RKO (cell line): Measurements from ENCODE around the gene LPIN2.
"Not testable (repeated sequence)": the region's sequence is repeated elsewhere in the genome, so short reads cannot be mapped to it uniquely, and the experiment has no call there.

Experiments used
- DNase-seq: peaks from one replicate; pipeline ENCODE4 v3.0.0-alpha.2; 2016; ENCODE audit warnings: low spot score

LPIN2 gene

GRCh38 chr18:3042379-3042778 is 29.4 kb upstream of the LPIN2 start:
- DNase-seq = no peak

DNA sequence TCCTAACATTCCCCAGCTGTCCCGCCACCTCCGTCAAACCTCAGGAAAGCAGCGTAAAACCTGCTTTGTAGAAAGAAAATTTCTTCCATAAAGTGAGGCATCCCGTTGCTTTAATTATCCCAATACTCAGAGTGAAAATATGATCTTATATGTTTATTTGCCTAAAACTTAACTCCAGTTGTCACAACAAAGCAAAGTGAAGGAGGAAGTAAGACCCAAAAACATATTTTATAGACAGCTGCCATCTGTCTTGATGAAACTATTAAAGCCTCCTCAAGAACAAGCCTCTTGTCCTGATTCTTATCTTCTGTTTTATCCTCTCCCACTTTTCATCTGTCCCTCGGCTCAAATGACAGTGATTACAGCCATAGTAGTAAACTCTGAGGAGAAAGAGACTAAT is 28.9 kb upstream of the LPIN2 start:
- no peak for DNase-seq

GRCh38 chr18:3040881-3041280 is 27.9 kb upstream of the LPIN2 start:
- DNase-seq = no peak

- DNase-seq = no peak
Observed at GRCh38 chr18:3040173-3040572, 27.2 kb upstream of the LPIN2 start.

- peak; percentile 63 for DNase-seq
Observed at GRCh38 chr18:3037423-3037915, 24.5 kb upstream of the LPIN2 start.

- no peak for DNase-seq
Observed at GRCh38 chr18:3036108-3036507, 23.2 kb upstream of the LPIN2 start.

DNA sequence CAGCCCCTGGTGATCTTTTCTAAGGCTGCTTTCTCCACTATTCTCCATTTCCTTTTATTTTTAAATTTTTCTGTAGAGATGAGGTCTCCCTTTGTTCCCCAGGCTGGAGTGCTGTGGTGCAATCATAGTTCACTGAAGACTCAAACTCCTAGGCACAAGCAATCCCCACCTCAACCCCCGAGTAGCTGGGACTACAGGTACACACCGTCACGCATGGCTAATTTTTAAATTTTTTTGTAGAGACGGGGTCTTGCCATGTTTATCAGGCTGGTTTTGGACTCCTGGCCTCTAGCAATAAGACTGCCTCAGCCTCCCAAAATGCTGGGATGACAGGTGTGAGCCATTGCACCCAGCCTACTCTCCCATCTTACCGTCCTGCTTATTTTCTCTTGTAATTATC is 22.7 kb upstream of the LPIN2 start:
- no peak for DNase-seq

- no peak for DNase-seq
Observed at GRCh38 chr18:3032721-3033120, 19.8 kb upstream of the LPIN2 start.

DNA sequence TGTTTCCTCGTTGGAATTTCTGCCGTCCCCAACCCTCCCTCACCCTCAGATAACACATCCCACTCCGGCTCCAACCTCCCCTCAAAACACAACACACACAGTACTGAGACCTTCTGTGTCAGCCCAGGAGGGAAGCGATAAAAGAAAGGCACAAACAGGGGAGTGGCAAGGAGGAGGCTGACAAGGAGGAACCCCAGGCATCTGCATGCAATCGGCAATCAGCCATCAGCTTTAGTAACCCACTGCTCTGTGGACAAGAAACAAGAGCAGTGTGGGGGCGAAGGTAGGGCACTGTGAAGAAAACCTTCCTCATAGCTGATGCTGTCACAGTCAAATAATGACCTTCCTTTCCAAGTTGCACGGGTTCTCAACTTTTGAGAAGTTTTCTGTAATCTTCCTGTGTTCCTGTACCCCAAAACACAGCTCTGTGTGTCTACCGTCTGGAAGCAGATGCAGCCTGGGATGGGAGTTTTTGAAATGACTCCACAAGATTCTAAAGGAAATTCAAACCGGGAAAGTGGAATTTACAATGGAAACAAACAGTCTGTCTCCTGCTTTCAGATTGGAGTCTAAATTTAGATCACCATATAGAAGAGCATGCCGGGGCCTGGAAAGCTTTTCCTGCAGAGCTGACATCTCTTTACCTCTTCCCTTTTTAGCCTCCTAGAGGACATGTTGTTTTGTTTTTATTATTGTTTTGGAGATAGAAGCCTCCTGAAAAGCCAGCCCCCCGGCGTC is 16.4 kb upstream of the LPIN2 start:
- DNase-seq = no peak

DNA sequence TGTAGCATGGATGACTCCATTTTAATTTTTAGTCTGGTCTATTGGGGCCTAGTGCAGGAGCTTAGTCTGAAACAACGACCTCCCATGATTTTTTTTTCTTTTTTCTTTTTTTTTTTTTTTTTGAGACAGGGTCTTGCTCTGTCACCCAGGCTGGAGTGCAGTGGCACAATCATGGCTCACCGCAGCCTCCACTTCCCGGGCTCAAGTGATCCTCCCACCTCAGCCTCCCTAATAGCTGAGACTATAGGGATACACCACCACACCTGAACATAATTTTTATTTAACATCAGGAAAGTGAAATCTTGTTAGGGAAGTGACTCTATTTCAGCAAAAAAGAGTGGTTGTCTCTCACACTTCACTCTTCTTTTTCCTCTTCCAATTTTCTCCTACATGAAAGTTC is 15.2 kb upstream of the LPIN2 start:
- DNase-seq = not testable (repeated sequence)

DNA sequence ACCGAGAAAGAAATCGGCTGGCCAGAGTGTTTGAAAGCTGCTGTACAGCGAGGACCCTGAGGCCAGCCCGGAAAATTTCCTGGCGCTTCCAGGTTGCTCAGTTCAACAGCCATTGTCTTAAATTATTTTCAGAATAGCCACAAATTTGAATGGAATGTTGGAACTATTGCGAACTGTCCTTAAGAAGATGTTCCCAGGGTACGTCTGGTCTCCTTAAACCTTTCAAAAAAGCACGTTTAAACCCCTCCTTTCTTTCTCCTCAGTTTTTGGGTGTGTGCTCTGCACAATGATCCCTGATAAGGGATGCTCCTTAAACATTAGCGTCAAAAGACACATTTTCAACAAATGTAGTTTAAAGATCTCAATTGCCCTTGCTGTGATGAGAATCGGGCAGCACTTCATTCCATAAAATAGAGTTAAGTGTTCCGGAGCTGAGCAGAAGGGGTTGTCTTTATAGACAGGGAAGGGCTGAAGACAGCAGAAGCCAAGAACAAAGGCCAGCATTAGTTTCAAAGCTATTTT is 14.5 kb upstream of the LPIN2 start:
- DNase-seq = no peak

- no peak for DNase-seq
Observed at GRCh38 chr18:3025544-3025943, 12.6 kb upstream of the LPIN2 start.

- not testable (repeated sequence) for DNase-seq
Observed at GRCh38 chr18:3023603-3024002, 10.7 kb upstream of the LPIN2 start.

DNA sequence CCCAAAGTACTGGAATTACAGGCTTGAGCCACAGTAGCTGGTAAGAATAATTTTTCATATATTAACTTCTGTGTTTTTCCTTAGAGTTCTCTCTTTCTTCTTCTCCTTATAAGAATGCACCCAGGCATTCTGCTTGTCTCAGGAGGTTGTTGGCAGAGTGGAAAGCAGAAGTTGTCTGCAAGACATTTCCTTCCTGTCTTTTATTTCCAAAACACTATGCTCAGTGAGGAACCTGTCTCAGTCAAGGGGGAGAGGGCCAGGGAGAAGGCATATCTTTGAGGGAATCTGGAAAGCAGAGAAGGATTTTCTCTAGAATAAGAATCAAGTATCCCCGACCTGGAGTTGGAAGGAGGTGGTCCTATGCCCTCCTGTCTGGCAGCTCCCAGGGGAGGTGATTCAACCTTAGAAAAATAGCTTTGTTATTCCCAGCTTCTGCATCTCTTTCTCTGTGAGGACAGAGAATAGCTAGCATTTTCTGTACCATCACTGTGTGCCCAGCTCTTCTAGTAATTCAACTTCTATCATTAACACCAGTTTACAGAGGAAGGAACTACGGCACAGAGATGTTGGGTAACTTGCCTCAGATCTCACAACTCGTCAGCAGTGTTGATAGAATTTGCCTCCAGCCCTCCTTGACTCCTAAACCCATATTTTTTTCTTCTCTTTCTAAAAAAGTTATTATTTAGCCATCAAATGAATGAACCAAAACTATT is 3.8 kb upstream of the LPIN2 start:
- DNase-seq = no peak

DNA sequence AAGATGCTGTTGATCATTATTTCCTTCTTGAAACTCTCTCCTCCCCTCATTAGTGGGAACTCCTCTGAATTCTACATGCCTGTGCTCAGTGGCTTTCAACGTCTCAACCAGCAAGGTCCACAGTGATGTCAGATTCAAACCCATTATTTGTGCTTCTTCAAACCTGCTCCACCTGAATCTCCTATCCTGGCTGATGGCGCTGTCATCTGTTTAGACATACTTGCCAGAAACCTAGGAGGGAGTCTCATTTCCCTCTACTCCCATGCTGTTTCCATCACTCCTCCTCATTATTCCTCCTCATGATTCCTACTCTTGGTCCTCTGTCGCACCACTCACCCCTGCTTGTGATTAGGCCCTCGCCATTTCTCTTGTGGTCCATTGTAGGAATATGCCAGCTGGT is 2.9 kb upstream of the LPIN2 start:
- DNase-seq = no peak

DNA sequence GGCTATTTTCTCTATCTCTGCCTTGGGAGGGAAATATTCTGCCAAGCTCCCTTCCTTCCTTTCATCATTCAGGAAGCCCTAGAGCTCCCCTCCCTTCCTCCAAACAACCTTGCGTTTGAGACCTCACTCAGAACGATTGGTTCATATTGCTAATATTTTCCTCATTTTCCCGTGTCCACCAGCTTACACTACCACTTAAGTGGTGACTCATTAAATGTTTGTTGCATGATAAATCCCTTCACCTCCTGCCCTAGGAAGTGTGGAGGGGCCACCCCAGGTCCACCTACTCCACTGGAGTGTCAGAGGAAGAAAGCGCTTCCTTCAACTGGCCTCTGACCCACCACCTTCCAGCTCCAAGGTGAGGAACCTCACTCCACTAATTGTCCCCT is 2.3 kb upstream of the LPIN2 start:
- peak; percentile 81 for DNase-seq

DNA sequence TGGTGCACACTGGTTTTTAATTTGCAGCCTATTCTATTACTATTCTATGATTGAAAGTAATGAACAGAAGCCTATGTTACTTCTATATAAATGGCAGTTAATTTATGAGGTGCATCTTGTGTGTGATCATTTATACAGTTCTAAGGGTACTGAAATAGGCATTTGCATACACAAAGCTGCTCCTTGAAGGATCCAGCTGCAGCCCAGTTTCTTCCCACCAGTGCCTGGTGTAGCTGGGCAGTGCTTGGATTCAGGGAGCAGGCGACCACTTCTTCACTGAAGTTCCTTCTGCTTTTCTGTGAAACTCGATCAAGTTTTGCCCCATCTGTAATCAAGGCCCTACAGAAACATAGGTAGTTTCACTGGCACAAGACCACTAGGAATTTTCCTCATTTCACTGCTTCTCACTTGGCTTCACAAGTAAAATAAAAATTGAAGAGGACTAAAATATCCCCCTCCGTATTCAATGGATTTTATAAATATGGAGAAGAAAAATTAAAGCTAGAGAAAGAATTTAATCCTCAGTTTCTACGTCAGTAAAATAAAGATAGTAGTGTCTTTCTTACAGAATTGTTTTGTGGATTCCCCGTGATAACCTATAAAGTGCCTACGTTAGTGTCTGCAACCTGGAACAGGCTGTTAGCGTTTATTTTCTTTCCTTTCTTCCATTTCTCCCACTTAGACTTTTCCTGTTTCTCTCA is 1.7 kb upstream of the LPIN2 start:
- DNase-seq = no peak

DNA sequence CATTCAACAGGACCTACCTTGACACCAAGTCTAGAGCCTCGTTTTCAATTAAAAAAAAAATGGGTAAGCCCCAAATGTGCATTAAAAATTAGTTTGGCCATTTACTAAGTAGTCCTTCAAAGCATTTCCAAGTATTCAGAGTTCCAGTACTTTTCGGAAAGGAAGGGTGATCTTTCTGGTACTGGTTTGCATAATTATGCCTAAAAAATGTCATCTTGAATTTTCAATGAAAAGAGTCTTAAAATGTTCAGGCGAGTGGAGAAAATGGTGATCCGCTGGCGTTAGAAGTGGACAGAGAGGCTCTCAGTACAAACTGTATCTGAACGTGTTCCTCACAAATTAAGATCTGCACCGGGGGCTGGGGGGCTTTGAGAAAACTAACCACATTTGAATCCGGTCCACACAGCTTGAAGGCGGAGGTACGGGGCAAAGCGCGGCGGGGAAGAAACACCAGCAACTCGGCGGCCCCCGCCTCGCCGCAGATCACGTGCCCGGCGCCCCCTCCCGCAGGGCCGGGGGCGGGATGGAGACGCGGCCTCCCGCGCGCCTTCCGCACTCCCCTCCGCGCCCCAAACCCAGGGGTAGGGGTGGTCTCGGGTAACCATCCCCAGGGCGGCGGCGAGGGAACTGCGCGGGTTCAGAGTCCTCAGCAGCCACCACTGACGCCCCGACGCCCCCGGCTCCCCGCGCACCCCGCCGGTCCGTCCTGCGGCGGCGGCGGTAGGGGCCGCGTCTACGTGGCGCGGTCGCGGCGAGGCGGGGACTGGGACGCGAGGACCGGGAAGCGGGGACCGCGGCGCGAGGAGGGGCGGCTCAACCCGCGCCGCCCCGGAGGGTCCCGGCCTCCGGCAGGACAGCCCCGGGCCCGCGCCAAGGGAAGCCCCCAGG is 564 bp downstream of the LPIN2 start:
- peak; percentile 37 for DNase-seq

- DNase-seq = no peak
Observed at GRCh38 chr18:3010086-3010485, 2.9 kb downstream of the LPIN2 start.

GRCh38 chr18:3008541-3008940 is 4.4 kb downstream of the LPIN2 start:
- peak; percentile 12 for DNase-seq

- no peak for DNase-seq
Observed at GRCh38 chr18:3007491-3007890, 5.5 kb downstream of the LPIN2 start.

DNA sequence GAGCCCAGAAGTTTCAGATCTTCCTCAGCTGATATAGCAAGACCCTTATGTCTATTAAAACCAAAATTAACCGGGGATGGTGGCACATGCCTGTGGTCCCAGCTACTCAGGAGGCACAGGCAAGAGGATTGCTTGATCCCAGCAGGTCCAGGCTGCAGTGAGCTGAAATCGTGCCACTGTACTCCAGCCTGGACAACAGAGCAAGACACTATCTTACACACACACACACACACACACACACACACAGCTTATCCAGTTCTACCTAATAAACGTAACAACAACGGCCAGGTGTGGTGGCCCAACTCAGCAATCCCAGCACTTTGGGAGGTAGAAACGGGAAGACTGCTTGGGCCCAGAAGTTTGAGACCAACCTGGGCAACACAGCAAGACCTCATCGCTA is 7.5 kb downstream of the LPIN2 start:
- no peak for DNase-seq
